Calu3 (cell line): Measurements from ENCODE around the gene CYP4F22. TPM values are rescaled to one million over a fixed set of nuclear protein-coding genes. Genes with fewer than 3 reads are reported as not detected.

ENCODE experiments used
- BruUV-seq: library from RNA; stranded (reverse); fragments of 400-500 nt; replicated peaks from 2 replicates; lab custom pipeline; 2021; lab: Mats Ljungman, UMichigan
- CTCF ChIA-PET: fragments of 300-600 bp; sonication (Branson Sonifier 250); formaldehyde crosslinking; loops from one replicate; lab custom pipeline; 2022; ENCODE audit warnings: antibody characterized with exemption; lab: Charles Lee
- DNase-seq: peaks from one replicate; pipeline ENCODE4 v3.0.0; 2022
- H3K27ac Mint-ChIP-seq: one replicate; pipeline ENCODE4 v1.8.0; 2022; ENCODE audit warnings: mixed read lengths; ENCODE audit not compliant: unreplicated experiment
- H3K27me3 Mint-ChIP-seq: one replicate; pipeline ENCODE4 v1.8.0; 2022; ENCODE audit warnings: mixed read lengths; ENCODE audit not compliant: unreplicated experiment
- H3K36me3 Mint-ChIP-seq: one replicate; pipeline ENCODE4 v1.8.0; 2022; ENCODE audit warnings: mild to moderate bottlenecking, moderate library complexity, mixed read lengths; ENCODE audit not compliant: insufficient read depth, unreplicated experiment
- H3K4me1 Mint-ChIP-seq: one replicate; pipeline ENCODE4 v1.8.0; 2022; ENCODE audit warnings: mild to moderate bottlenecking, low read depth, mixed read lengths; ENCODE audit not compliant: unreplicated experiment
- H3K4me3 Mint-ChIP-seq: one replicate; pipeline ENCODE4 v1.8.0; 2022; ENCODE audit warnings: mild to moderate bottlenecking, low read depth, moderate library complexity, mixed read lengths; ENCODE audit not compliant: unreplicated experiment
- H3K9me3 Mint-ChIP-seq: one replicate; pipeline ENCODE4 v1.8.0; 2022; ENCODE audit warnings: low read depth, mixed read lengths; ENCODE audit not compliant: unreplicated experiment
- CTCF ChIP-seq: fragments of 200-600 bp; IDR thresholded peaks from one replicate; pipeline ENCODE4 v1.8.0; 2022; ENCODE audit warnings: antibody characterized with exemption; ENCODE audit not compliant: unreplicated experiment
- intact Hi-C: fragments of 100-400 bp; cut with micrococcal nuclease; formaldehyde crosslinking; loops from one replicate; pipeline ENCODE4 v1.10.0; 2022; ENCODE audit not compliant: unreplicated experiment
- total RNA-seq: library from RNA; stranded (reverse); gene quantifications from 2 replicates; pipeline ENCODE4 v1.2.3, GENCODE V29; 2022

CYP4F22 gene
- total RNA-seq, 1 experiment from 2014 or later, result not detected

DNA sequence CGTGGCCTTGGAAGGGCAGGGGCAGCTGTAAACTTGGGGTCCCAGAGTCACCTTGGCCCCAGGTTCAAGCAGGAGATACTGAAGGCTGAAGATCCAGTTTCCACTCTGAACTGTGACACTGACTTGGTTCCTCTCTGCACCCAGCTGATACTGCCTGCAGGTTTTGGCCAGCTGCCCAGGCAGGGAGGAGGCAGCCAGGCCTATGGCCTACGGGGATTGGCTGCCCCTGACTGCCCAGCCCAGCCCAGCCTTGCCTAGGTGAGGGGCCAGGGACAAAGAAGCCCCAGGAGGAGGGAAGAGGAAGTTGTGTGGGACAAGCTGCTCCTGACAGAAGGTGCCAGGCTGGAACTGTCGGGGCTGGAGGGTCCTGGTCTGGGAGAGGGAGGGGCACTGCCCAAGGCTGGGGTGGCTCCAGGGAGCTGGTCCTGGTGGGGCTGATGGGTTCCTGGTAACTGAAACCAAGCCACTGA lies 55.0 kb downstream of the CYP4F22 start:
- Mint-ChIP-seq H3K9me3 (no peaks in the 10 kb centered on the region), H3K36me3 (no peaks in the 10 kb centered on the region), H3K4me1 (peaks cover 23% of the 10 kb centered on the region), H3K27me3 (peaks cover 22% of the 10 kb centered on the region), H3K27ac (no peak overlapping the region), H3K4me3 (peak overlapping the region; percentile 36)
- no peak for TF ChIP-seq CTCF
- DNase-seq, result peak; percentile 64
- CTCF ChIA-PET, result no interaction called here
- intact Hi-C loops, result no loop called here
- no TSS peak for BruUV-seq

DNA sequence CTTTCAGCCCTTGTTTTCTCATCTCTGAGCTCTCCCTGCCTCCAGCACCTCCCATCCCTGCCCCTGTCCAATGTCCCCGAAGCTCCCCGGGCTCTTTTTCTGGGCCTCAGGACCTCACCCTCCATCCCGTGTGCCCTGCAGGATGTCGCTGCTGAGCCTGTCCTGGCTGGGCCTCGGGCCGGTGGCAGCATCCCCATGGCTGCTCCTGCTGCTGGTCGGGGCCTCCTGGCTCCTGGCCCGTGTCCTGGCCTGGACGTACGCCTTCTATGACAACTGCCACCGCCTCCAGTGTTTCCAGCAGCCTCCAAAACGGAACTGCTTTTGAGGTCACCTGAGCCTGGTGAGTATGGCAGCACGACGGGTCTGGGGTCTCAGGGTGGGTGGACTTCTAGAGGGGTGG lies 55.6 kb downstream of the CYP4F22 start:
- H3K27me3 Mint-ChIP-seq, result peaks cover 26% of the 10 kb centered on the region
- CTCF ChIA-PET, result no interaction called here
- no peak for TF ChIP-seq CTCF
- no peaks in the 10 kb centered on the region for H3K9me3 Mint-ChIP-seq
- no TSS peak for BruUV-seq
- intact Hi-C loops, result no loop called here
- no peaks in the 10 kb centered on the region for H3K36me3 Mint-ChIP-seq
- H3K4me1 Mint-ChIP-seq, result peaks cover 23% of the 10 kb centered on the region
- DNase-seq, result no peak
- no peak overlapping the region for H3K4me3 Mint-ChIP-seq
- no peak overlapping the region for H3K27ac Mint-ChIP-seq

DNA sequence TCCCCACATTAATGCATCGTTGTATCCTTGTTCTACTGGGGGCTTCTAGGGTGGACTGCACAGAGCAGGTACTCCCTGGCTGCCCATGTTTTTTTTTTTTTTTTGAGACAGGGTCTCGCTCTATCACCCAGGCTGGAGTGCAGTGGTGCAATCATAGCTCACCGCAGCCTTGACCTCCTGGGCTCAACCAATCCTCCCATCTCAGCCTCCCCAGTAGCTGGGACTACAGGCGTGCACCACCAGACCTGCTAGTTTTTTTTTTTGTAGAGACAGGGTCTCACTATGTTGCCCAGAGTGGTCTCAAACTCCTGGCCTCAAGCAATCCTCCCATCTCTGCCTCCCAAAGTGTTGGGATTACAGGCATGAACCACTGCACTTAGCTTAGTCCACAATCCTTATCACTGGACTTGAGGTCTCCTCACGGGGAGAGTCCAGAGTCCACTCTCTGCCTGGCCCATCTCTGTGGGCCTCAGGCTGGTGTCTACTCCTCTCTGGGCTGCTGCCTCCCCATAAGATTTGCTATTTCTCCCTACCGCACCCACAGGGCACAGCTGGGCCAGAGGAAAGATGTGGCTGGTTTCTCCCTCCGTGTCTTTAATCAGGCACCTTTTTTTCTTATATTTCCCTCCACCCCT lies 56.3 kb downstream of the CYP4F22 start:
- no peak for DNase-seq
- H3K36me3 Mint-ChIP-seq, result no peaks in the 10 kb centered on the region
- no peaks in the 10 kb centered on the region for H3K9me3 Mint-ChIP-seq
- intact Hi-C loops, result no loop called here
- H3K4me3 Mint-ChIP-seq, result no peak overlapping the region
- no peak overlapping the region for H3K27ac Mint-ChIP-seq
- H3K27me3 Mint-ChIP-seq, result peaks cover 33% of the 10 kb centered on the region
- H3K4me1 Mint-ChIP-seq, result peaks cover 23% of the 10 kb centered on the region
- CTCF ChIA-PET, result interaction anchor here (0.6 kb wide), 1 partner anchor 85 kb away, joined by 3 read pairs; no protein-coding TSS in a partner anchor
- no TSS peak for BruUV-seq
- TF ChIP-seq CTCF, result no peak

DNA sequence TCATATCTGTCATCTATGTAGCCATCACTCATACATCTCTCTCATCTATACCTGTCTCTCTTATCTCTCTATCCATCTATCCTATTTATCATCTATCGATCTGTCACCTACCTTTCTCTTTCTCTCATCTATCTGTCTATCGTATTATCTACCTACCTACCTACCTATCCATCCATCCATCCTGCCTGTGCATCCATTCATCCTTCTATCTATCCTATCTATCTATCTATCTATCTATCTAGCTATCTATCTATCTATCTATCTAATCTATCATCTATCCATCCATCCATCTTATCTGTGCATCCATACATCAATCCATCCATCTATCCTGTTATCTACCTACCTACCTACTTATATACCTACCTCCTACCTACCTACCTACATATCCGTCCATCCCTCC lies 62.1 kb downstream of the CYP4F22 start:
- intact Hi-C loops, result no loop called here
- peaks cover 67% of the 10 kb centered on the region for H3K27me3 Mint-ChIP-seq
- no peaks in the 10 kb centered on the region for H3K9me3 Mint-ChIP-seq
- TF ChIP-seq CTCF, result no peak
- DNase-seq, result no peak
- H3K4me1 Mint-ChIP-seq, result no peaks in the 10 kb centered on the region
- H3K4me3 Mint-ChIP-seq, result no peak overlapping the region
- H3K27ac Mint-ChIP-seq, result no peak overlapping the region
- H3K36me3 Mint-ChIP-seq, result no peaks in the 10 kb centered on the region
- CTCF ChIA-PET, result no interaction called here
- BruUV-seq, result no TSS peak
